T-helper 17 cell (primary cell): Measurements from ENCODE around the gene HERPUD2. TPM values are rescaled to one million over a fixed set of nuclear protein-coding genes. Genes with fewer than 3 reads are reported as not detected.
A peak's percentile ranks its signal among the peaks of the same experiment; 100 is the strongest.
"Not testable (repeated sequence)": the region's sequence is repeated elsewhere in the genome, so short reads cannot be mapped to it uniquely, and the experiment has no call there.

ENCODE experiments used
- ATAC-seq: fragments of 150-1000 bp; cut with Tn5 transposase; 2 replicates; pipeline ENCODE4 v1.10.0; 2021; ENCODE audit warnings: mild to moderate bottlenecking, moderate library complexity
- DNase-seq, 3 donors: peaks; one replicate each; pipeline versions ENCODE4 v3.0.0 to v3.0.0-alpha.2; 2020 to 2021
- H3K9me3 ChIP-seq: one replicate; pipeline ENCODE4 v1.7.0; 2013; ENCODE audit warnings: low read length, mild to moderate bottlenecking; ENCODE audit not compliant: control insufficient read depth, poor library complexity, severe bottlenecking
- H3K27ac Mint-ChIP-seq: one replicate; pipeline ENCODE4 v1.8.0; 2022; ENCODE audit warnings: mild to moderate bottlenecking, moderate library complexity, mixed read lengths
- H3K27me3 Mint-ChIP-seq: one replicate; pipeline ENCODE4 v1.8.0; 2022; ENCODE audit warnings: mixed read lengths
- H3K36me3 Mint-ChIP-seq: one replicate; pipeline ENCODE4 v1.8.0; 2022; ENCODE audit warnings: low read depth, mixed read lengths
- H3K4me1 Mint-ChIP-seq: one replicate; pipeline ENCODE4 v1.8.0; 2022; ENCODE audit warnings: mild to moderate bottlenecking, mixed read lengths
- H3K4me3 Mint-ChIP-seq: one replicate; pipeline ENCODE4 v1.8.0; 2022; ENCODE audit warnings: mild to moderate bottlenecking, moderate library complexity, mixed read lengths
- total RNA-seq, 4 donors: library from RNA in 2 of 4; stranded (reverse) in 2 of 4; gene quantifications; one replicate each; pipeline ENCODE4 v1.2.3 and lab custom pipeline; 2022 to 2026

Gene HERPUD2
- total RNA-seq, 2 donors from 2014 or later, result 98.3 to 101 TPM

DNA sequence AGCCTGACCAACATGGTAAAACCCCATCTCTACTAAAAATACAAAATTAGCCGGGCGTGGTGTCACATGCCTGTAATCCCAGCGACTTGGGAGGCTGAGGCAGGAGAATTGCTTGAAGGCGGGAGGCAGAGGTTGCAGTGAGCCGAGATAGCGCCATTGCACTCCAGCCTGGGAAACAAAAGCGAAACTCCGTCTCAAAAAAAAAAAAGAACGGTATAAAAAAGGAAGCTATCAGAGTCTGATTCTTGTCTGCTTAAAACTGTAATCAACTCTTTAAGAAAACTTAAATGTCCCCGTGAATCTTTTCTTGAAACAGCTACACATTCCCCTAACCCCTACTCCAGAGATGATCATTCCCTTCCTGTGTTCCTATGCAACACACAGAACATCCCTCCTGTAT is 4.3 kb downstream of the HERPUD2 start:
- Mint-ChIP-seq H3K4me1 (peaks cover 59% of the 10 kb centered on the region), H3K27ac (peak overlapping the region; percentile 97), H3K4me3 (peak overlapping the region; percentile 94)
- ATAC-seq, H3K27me3 Mint-ChIP-seq, DNase-seq, H3K36me3 Mint-ChIP-seq, H3K9me3 ChIP-seq: not testable (repeated sequence)

DNA sequence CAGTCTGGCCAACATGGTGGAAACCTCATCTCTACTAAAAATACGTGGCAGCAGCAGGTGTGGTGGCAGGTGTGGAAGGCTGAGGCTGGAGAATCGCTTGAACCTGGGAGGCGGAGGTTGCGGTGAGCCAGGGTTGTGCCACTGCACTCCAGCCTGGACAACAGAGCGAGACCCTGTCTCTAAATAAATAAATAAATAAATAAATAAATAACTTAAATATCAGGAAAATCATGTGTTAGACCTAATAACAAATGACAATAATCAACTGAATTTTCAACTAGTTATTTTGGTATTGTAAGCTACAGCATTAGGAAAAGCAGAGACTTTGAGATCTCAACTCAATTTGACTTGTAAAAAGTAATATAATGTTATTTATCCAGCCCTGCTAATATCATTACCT is 9.2 kb downstream of the HERPUD2 start:
- Mint-ChIP-seq H3K4me3 (no peak overlapping the region), H3K36me3 (peaks cover 6% of the 10 kb centered on the region), H3K4me1 (peaks cover 56% of the 10 kb centered on the region), H3K27me3 (no peaks in the 10 kb centered on the region), H3K27ac (no peak overlapping the region)
- no peaks in the 10 kb centered on the region for H3K9me3 ChIP-seq
- DNase-seq (no peak), ATAC-seq (no peak)

DNA sequence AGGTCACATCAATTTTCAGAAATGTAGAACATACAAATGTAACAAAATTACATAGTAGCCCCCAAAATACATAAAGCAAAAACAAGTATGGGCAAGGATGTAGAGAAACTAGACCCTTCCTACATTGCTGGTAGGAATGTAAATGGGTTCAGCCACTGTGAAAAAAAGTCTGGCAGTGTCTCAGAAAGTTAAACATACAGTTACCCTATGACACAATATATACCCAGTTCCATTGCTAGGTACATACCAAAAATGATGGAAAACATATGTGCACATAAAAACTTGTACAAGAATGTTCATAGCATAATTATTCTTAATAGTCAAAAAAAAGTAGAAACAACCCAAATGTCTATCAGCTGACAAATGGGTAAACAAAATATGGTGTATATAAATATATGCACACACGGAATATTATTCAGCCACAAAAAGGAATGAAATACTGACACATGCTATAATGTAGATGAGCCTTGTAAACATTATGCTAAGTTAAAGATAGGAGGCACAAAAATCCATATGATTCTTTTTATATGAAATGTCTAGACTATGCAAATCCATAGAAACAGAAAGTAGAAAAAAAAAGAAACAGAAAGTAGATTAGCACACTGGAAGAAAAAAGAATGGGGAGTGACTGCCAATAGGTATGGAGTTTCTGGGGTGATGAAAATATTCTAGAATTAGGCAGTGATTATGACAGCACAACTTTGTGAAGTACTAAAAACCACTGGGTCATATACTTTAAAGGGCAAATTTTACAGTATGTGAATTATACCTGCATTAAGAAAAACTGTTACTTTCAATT is 13.5 kb downstream of the HERPUD2 start:
- DNase-seq (no peak), ATAC-seq (no peak)
- H3K36me3 Mint-ChIP-seq, result peaks cover 2% of the 10 kb centered on the region
- peak overlapping the region; percentile 43 for H3K4me3 Mint-ChIP-seq
- H3K27ac Mint-ChIP-seq, result no peak overlapping the region
- no peaks in the 10 kb centered on the region for H3K9me3 ChIP-seq
- peaks cover 53% of the 10 kb centered on the region for H3K4me1 Mint-ChIP-seq
- no peaks in the 10 kb centered on the region for H3K27me3 Mint-ChIP-seq

DNA sequence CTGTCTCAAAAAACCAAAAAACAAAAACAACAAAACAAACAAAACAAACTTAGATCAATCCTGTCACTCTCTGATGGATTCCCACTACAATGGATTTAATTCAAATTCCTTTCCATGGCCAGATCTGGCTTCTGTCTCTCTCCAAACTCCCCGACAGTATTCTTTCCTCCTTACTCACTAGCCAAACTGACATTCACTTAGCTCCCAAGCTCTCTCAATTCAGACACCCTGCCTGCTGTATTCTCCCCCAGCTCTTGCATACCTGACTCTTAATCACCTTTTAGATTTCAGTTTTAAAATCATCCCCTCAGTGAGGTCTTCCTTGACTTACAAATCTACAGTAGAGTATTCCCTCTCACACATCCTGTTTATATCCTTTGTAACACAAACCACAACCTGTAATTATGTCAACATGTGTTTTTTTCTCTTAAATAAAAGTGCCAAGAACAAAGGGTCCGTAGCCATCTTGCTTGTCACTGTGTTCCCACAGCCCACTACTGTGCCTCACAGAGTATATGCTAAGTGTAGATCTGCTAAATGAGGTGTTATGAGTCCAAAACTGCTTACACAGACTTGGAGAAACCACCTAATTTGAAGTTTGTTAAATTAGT is 14.4 kb downstream of the HERPUD2 start:
- peak; percentile 86 for ATAC-seq

DNA sequence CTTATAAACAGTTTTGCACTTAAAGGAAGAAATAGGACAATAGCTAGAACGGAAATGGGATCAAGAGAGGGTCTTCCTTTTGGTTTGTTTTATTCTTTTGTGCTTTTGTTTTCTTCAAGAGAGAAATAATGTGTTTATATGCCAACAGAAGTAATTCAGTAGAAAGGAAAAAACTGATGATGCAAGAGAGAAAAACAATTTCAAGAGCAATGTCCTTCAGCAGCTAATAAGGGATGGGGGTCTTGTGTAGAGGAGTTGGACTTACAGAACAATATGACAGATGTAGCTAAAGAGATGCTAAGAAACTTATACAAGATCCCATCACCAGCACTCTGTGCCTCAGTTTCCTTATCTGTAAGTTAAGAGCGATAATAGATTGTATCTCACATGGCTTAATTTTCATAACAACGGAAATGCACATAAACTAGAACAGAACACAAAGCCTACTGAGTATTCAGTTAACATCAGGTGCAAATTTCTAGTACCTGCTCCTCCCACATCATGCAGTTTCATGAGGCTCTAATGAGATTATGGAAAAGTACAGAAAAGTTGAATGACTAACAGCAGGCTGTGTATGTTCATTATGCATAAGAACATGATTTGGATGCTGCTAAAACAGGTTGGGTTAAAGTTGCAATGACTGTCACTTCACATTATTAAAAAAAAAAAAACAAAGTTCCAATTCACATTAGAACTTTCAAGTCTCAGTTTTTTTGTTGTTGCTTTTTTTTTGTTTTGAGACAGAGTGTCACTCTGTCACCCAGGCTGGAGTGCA is 17.2 kb downstream of the HERPUD2 start:
- no peak for DNase-seq
- H3K27ac Mint-ChIP-seq, result peak overlapping the region; percentile 56
- no peak for ATAC-seq
- H3K4me3 Mint-ChIP-seq, result no peak overlapping the region
- H3K4me1 Mint-ChIP-seq, result peaks cover 52% of the 10 kb centered on the region
- H3K27me3 Mint-ChIP-seq, result no peaks in the 10 kb centered on the region
- no peaks in the 10 kb centered on the region for H3K36me3 Mint-ChIP-seq
- no peaks in the 10 kb centered on the region for H3K9me3 ChIP-seq

More for the DNA sequence above, 14.4 kb downstream of the HERPUD2 start:
- Mint-ChIP-seq H3K27me3 (no peaks in the 10 kb centered on the region), H3K4me3 (peak overlapping the region; percentile 56), H3K4me1 (peaks cover 59% of the 10 kb centered on the region), H3K36me3 (peaks cover 2% of the 10 kb centered on the region), H3K27ac (peak overlapping the region; percentile 68)
- no peak for DNase-seq
- no peaks in the 10 kb centered on the region for H3K9me3 ChIP-seq

DNA sequence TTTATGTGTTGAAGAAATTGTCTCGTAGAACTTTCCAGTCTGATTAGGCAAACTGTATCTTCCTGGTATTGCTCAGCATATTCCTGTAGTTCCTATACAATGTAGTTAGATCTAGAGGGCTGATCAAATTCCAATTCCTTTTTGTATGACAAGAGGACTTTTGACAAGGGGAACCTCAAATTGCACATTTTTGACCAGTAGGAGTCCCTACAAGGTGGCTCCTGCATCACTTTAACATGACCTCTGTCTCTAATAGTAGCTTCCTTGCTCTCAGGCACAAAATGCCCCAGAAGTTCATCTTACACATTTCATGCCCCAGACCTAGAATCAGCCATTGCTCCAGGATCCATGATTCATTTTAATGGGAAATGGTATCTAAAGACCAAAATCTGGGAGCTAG is 18.7 kb downstream of the HERPUD2 start:
- H3K36me3 Mint-ChIP-seq, result no peaks in the 10 kb centered on the region
- H3K4me1 Mint-ChIP-seq, result peaks cover 45% of the 10 kb centered on the region
- no peaks in the 10 kb centered on the region for H3K9me3 ChIP-seq
- H3K27me3 Mint-ChIP-seq, result no peaks in the 10 kb centered on the region
- no peak for ATAC-seq
- H3K27ac Mint-ChIP-seq, result peak overlapping the region; percentile 39
- no peak overlapping the region for H3K4me3 Mint-ChIP-seq
- DNase-seq, result no peak

DNA sequence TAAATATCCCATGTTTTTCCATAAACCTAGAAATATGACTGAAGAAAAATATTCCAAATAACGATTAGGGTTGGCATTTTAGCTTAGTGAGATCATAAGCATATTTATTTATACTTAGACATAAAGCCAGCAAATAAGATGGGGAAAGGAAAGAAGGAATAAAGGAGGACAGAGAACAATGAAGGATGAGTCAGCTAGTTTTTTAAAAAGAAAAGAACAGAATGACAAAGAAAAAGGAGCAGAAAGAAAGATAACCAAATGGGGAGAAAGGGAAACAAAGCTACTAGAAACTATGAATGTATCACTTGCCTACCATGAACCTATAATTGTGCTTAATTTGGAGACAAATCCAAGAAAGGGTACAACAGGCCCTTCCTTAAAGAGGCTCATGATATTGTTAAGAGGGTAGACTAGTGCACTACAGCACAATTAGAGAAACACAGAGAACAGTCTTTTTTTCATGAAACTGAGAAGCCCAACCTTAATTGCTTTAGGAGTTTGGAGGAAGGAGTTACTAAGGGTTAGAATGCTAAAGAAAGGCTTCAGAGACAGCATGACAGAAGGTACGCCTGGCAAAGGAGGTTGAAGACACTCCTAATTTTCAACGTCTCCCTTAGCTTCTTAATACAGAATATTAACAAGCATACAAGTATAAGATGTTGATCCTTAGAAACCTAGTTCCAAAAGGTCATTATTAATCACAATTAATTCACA is 23.9 kb downstream of the HERPUD2 start:
- peaks cover 26% of the 10 kb centered on the region for H3K4me1 Mint-ChIP-seq

DNA sequence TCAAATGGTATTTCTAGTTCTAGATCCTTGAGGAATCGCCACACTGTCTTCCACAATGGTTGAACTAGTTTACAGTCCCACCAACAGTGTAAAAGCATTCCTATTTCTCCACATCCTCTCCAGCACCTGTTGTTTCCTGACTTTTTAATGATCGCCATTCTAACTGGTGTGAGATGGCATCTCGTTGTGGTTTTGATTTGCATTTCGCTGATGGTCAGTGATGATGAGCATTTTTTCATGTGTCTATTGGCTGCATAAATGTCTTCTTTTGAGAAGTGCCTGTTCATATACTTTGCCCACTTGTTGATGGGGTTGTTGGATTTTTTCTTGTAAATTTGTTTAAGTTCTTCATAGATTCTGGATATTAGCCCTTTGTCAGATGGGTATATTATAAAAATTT is 34.5 kb downstream of the HERPUD2 start:
- not testable (repeated sequence) for H3K27me3 Mint-ChIP-seq, H3K4me3 Mint-ChIP-seq, ATAC-seq

More for the DNA sequence above, 23.9 kb downstream of the HERPUD2 start:
- H3K36me3 Mint-ChIP-seq, result peaks cover 3% of the 10 kb centered on the region
- no peak for ATAC-seq
- no peaks in the 10 kb centered on the region for H3K27me3 Mint-ChIP-seq
- H3K9me3 ChIP-seq, result no peaks in the 10 kb centered on the region
- H3K4me3 Mint-ChIP-seq, result no peak overlapping the region
- no peak for DNase-seq
- H3K27ac Mint-ChIP-seq, result peak overlapping the region; percentile 79

DNA sequence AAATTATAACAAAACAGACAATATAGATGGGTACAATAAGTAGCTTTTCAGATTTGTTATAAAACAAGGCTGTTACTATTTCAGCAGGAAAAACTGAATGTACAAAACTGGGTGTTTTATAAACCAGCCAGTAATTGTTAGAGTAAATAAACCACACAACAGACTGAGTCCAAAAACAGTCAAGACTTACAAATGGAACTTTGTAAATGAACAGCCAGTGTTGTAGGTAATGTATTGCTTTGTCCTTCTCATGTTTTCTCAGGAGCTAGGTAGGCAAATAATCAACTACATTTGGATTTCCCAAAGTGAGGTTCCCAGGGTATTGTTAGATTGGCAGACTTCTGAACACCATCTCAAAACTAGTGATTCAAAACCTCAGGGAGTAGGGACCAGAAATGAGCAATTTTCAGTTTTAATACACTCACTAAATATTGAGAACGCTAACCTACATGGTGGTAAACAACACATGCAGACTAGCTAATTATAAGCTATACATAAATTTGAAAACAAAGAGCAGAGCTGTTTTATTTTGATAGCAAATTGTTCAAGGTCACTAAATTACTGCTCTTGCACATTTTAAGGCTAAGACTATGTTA is 36.2 kb downstream of the HERPUD2 start:
- H3K27ac Mint-ChIP-seq, result peak overlapping the region; percentile 8
- H3K4me1 Mint-ChIP-seq, result peaks cover 21% of the 10 kb centered on the region
- peaks cover 8% of the 10 kb centered on the region for H3K36me3 Mint-ChIP-seq
- H3K9me3 ChIP-seq, result no peaks in the 10 kb centered on the region
- no peak overlapping the region for H3K4me3 Mint-ChIP-seq
- H3K27me3 Mint-ChIP-seq, result no peaks in the 10 kb centered on the region
- no peak for ATAC-seq
- DNase-seq, result no peak

More for the DNA sequence above, 34.5 kb downstream of the HERPUD2 start:
- not testable (repeated sequence) for DNase-seq, H3K36me3 Mint-ChIP-seq, H3K27ac Mint-ChIP-seq, H3K9me3 ChIP-seq
- H3K4me1 Mint-ChIP-seq, result peaks cover 14% of the 10 kb centered on the region

DNA sequence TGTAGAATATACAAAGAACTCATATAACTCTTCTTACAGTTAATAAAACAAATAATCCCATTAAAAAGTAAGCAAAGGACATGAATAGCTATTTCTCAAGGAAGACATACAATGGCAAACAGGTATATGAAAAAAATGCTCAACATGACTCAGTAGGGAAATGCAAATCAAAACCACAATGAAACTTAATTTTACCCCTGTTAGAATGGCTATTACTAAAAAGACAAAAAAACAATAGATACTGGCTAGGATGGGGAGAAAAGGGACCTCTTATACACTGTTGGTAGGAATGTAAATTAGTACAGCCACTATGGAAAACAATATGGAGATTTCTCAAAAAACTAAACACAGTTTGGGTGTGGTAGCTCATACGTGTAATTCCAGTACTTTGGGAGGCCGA is 37.8 kb downstream of the HERPUD2 start:
- peaks cover 10% of the 10 kb centered on the region for H3K36me3 Mint-ChIP-seq
- peaks cover 28% of the 10 kb centered on the region for H3K4me1 Mint-ChIP-seq
- H3K9me3 ChIP-seq, result no peaks in the 10 kb centered on the region
- ATAC-seq (no peak), DNase-seq (no peak)
- no peak overlapping the region for H3K27ac Mint-ChIP-seq
- H3K4me3 Mint-ChIP-seq, result no peak overlapping the region
- no peaks in the 10 kb centered on the region for H3K27me3 Mint-ChIP-seq

DNA sequence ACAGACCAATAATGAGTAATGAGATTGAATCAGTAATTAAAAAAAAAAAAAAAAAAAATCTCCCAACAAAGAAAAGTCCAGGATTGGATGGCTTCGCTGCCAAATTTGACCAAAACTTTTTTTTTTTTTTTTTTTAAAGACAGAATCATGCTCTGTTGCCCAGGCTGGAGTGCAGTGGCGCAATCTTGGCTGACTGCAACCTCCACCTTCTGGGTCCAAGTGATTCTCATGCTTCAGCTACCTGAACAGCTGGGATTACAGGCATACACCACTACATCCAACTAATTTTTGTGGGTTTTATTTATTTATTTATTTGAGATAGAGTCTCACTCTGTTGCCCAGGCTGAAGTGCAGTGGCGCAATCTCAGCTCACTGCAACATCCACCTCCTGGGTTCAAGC is 40.4 kb downstream of the HERPUD2 start:
- H3K27ac Mint-ChIP-seq, H3K4me3 Mint-ChIP-seq, DNase-seq, H3K9me3 ChIP-seq, H3K27me3 Mint-ChIP-seq, ATAC-seq: not testable (repeated sequence)
- H3K36me3 Mint-ChIP-seq, result peaks cover 10% of the 10 kb centered on the region
- H3K4me1 Mint-ChIP-seq, result peaks cover 36% of the 10 kb centered on the region

DNA sequence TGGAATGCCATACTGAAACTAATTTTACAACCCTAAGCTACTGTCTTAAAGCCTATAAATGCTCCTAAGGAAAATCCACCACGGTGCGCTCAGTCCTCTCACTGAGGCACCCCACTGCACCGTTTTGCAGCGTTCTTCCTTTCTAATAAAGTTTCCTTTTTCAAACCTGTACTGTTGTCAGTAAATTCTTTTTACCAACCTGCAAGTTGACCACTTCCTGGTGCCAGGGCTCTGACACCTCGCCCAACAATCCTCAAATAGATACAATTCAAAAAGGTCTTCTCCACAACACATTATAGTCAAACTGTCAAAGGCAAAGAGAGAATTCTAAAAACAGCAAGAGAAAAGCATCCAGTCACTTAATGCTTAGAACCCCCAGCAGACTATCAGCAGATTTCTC is 42.8 kb downstream of the HERPUD2 start:
- Mint-ChIP-seq H3K36me3 (peaks cover 12% of the 10 kb centered on the region), H3K4me1 (peaks cover 44% of the 10 kb centered on the region), H3K27me3 (no peaks in the 10 kb centered on the region), H3K4me3 (peak overlapping the region; percentile 25), H3K27ac (no peak overlapping the region)
- DNase-seq (no peak), ATAC-seq (no peak)
- H3K9me3 ChIP-seq, result no peaks in the 10 kb centered on the region
